Femur (tissue), 1 donor: ENCODE measurements around the gene TTC34.

ENCODE experiments used
- DNase-seq: peaks from one replicate; pipeline ENCODE4 v3.0.0-alpha.2; 2017

TTC34 gene

DNA sequence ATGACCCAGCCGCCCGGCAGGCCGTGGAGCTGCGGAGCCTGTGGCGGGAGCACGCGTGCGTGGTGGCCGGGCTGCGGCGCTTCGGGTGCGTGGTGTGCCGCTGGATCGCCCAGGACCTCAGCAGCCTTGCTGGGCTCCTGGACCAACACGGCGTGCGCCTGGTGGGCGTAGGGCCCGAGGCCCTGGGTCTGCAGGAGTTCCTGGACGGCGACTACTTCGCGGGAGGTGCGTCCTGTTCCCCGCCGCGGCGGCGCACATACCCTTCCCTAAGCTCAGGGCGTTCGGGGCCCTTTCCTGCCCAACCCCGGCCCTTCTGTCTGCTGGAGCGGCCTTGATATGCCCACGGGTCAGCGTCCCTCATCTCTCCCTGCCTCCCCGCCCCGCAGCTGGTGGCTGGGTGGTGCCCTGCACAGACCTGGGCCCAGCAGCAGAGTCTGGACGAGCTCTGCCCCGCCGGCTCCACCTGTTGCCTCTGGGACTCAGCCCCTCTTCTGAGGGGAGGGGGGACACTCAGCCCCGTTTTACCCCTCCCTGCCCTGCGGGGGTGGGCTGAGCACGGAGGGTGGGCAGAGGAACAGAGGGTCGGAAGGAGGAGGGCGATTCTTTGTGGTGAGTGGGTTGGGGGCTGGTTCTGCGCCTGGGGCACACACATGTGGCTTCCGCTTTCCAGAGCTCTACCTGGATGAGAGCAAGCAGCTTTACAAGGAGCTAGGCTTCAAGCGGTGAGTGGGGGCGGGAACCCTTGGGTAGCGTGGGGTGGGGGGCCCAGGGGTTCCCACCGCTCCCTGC lies 214.2 kb downstream of the TTC34 start:
- DNase-seq, result no peak

DNA sequence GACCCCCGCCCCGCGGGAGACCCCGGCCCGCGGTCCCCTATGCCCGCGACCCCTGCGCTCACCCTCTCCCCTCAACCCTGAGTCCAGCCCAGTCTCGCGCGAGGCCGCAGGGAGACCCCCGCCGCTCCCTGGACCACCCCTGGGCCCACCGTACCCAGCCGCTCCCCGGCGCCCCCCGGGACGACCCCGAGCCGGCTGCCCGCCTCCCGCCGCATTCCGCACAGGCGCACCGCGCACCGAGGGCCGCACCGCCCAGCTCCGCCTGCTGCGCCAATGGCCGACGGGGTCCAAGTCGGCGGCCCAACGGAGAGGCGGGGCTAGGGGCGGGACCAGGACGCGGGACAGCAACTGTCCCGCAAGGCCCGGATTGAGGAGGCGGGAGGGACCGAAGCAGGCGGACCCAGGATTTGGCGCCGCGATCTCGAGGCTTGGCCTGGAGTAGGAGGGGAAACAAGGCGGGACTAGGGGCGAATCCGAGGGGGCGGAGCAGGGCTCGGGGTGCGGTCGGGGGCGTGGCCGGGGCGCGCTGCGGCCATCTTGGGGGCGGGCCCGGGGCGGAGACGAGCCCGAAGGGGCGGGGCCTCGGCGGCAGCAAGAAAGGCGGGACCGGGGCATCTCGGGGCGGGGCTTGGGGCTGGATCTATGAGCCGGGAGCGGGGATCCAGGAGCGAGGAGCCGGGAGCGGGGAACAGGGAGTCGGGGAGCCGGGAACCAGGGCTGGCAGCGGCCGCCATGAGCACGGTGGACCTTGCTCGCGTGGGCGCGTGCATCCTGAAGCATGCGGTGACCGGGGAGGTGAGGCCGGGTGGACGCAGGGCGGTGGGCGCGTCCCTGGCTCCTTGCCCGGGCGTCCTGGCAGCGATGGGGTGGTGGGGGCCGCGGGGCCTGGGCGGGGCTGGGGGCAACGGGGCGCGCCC lies 215.1 kb downstream of the TTC34 start, which contains the start of gene PRXL2B:
Gene PRXL2B (plus strand): TSS at position 624 of the 917 bp plus-strand sequence. CDS start 109 bp downstream, at position 733.
- DNase-seq, result peak; percentile 99
